ENCODE measurements around the gene TFCP2L1. TPM values are rescaled to one million over a fixed set of nuclear protein-coding genes. Genes with fewer than 3 reads are reported as not detected.
"Not testable (repeated sequence)": the region's sequence is repeated elsewhere in the genome, so short reads cannot be mapped to it uniquely, and the experiment has no call there.

TFCP2L1 gene
- total RNA-seq, 1 donor from 2014 or later, result 0.54 TPM

DNA sequence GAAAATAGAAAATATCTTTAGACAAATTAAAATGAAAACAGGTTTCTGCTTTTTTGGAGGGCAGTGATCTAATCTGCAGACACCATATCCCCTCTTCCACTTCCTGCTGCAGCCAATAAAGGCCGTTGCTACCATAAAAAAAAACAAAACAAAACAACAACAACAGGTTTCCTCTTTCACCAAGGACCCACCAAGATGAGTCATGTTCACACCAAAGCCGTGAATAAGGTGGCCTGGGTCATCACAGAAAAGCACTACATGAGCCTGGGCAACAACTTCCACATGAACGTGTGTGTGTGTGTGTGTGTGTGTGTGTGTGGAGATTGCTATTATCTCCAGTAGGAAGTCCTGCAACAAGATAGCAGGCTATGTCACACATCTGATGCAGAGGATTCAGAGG is 24.8 kb upstream of the TFCP2L1 start:
- no peak overlapping the region for H3K4me3 Mint-ChIP-seq
- H3K4me1 Mint-ChIP-seq, result no peaks in the 10 kb centered on the region
- H3K36me3 Mint-ChIP-seq, result no peaks in the 10 kb centered on the region
- TF ChIP-seq, protein P1, sequence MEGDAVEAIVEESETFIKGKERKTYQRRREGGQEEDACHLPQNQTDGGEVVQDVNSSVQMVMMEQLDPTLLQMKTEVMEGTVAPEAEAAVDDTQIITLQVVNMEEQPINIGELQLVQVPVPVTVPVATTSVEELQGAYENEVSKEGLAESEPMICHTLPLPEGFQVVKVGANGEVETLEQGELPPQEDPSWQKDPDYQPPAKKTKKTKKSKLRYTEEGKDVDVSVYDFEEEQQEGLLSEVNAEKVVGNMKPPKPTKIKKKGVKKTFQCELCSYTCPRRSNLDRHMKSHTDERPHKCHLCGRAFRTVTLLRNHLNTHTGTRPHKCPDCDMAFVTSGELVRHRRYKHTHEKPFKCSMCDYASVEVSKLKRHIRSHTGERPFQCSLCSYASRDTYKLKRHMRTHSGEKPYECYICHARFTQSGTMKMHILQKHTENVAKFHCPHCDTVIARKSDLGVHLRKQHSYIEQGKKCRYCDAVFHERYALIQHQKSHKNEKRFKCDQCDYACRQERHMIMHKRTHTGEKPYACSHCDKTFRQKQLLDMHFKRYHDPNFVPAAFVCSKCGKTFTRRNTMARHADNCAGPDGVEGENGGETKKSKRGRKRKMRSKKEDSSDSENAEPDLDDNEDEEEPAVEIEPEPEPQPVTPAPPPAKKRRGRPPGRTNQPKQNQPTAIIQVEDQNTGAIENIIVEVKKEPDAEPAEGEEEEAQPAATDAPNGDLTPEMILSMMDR (IDR thresholded peaks at IDR 0.05; ENCODE audit: unreplicated experiment), result no peak
- H3K27me3 Mint-ChIP-seq (ENCODE audit: low read depth), result peaks cover 60% of the 10 kb centered on the region
- peaks cover 14% of the 10 kb centered on the region for H3K9me3 Mint-ChIP-seq
- DNase-seq (ENCODE audit: low spot score in 2 of 2, unreplicated experiment in 2 of 2), result no peak
- no peak overlapping the region for H3K27ac Mint-ChIP-seq

DNA sequence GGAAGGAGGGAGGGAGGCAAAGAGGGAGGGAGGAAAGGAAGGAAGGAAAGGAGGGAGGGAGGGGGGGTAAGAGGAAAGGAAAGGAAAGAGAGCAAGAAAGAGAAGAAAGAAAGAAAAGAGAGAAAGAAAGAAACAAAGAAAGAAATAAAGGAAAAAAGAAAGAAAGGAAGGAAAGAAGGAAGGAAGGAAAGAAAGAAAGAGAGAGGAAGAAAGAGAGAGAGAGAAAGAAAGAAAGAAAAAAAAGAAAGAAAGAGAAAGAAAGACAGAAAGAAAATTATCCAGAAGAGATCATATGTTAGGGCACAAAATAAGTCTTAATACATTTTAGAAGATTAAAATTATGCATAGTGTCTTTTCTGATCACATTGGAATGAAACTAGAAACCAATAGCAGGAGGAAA is 24.3 kb upstream of the TFCP2L1 start:
- no peak for DNase-seq (ENCODE audit: low spot score in 2 of 2, unreplicated experiment in 2 of 2)
- Mint-ChIP-seq H3K27me3 (ENCODE audit: low read depth) (peaks cover 65% of the 10 kb centered on the region), H3K27ac (no peak overlapping the region), H3K9me3 (peaks cover 14% of the 10 kb centered on the region), H3K36me3 (no peaks in the 10 kb centered on the region), H3K4me3 (no peak overlapping the region), H3K4me1 (no peaks in the 10 kb centered on the region)
- TF ChIP-seq, protein P1 (IDR thresholded peaks at IDR 0.05; ENCODE audit: unreplicated experiment), result no peak

DNA sequence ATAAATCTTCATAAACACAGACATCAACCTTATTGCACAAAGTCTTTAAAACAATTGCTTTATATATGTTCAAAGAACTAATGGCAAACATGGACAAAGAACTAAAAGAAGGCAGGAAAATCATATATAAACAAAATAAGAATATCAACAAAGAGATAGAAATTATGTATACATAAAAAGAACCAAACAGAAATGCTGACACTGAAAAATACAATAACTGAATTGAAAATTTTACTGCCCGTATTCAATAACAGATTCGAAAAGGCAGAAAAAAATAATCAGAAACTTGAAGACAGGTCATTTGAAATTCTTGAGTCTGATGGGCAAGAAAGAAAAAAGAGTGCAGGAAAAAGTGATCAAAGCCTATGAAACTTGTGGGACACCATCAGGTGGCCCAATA is 22.0 kb upstream of the TFCP2L1 start:
- TF ChIP-seq, protein P1 (IDR thresholded peaks at IDR 0.05; ENCODE audit: unreplicated experiment), result no peak
- H3K9me3 Mint-ChIP-seq, result peaks cover 14% of the 10 kb centered on the region
- H3K4me1 Mint-ChIP-seq, result no peaks in the 10 kb centered on the region
- no peak overlapping the region for H3K4me3 Mint-ChIP-seq
- H3K27me3 Mint-ChIP-seq (ENCODE audit: low read depth), result peaks cover 78% of the 10 kb centered on the region
- no peak for DNase-seq (ENCODE audit: low spot score in 2 of 2, unreplicated experiment in 2 of 2)
- H3K36me3 Mint-ChIP-seq, result no peaks in the 10 kb centered on the region
- H3K27ac Mint-ChIP-seq, result no peak overlapping the region

DNA sequence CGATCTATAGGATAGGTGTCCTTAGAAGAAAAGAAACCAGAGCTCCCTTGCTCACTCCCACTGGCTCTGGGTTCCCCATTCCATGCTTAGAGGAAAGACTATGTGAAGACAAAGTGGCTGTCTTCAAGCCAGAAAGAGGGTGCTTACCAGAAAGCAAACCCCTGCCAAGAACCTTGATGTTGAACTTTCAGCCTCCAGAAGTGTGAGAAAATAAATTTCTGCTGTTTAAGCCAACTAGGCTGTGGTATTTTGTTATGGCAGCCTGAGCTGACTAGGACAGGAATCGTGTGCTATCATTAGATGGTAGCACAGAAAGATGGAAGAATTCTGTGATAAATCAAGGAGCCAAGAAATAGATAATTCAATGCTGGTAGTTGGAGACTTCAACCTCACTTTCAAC is 19.9 kb upstream of the TFCP2L1 start:
- Mint-ChIP-seq H3K27me3 (ENCODE audit: low read depth) (peaks cover 67% of the 10 kb centered on the region), H3K4me1 (no peaks in the 10 kb centered on the region), H3K27ac (no peak overlapping the region), H3K9me3 (peaks cover 7% of the 10 kb centered on the region), H3K4me3 (no peak overlapping the region), H3K36me3 (no peaks in the 10 kb centered on the region)
- no peak for DNase-seq (ENCODE audit: low spot score in 2 of 2, unreplicated experiment in 2 of 2)
- TF ChIP-seq, protein P1 (IDR thresholded peaks at IDR 0.05; ENCODE audit: unreplicated experiment), result no peak

- H3K36me3 Mint-ChIP-seq, result no peaks in the 10 kb centered on the region
- H3K9me3 Mint-ChIP-seq, result peaks cover 6% of the 10 kb centered on the region
- DNase-seq (ENCODE audit: low spot score in 2 of 2, unreplicated experiment in 2 of 2), result no peak
- no peaks in the 10 kb centered on the region for H3K4me1 Mint-ChIP-seq
- peaks cover 57% of the 10 kb centered on the region for H3K27me3 Mint-ChIP-seq (ENCODE audit: low read depth)
- TF ChIP-seq, protein P1 (IDR thresholded peaks at IDR 0.05; ENCODE audit: unreplicated experiment), result no peak
- no peak overlapping the region for H3K4me3 Mint-ChIP-seq
- no peak overlapping the region for H3K27ac Mint-ChIP-seq
These were observed 18.7 kb upstream of the TFCP2L1 start for GRCh38 chr2:121303531-121304263.

GRCh38 chr2:121301190-121301589 is 16.2 kb upstream of the TFCP2L1 start:
- H3K9me3 Mint-ChIP-seq; H3K36me3 Mint-ChIP-seq; H3K4me1 Mint-ChIP-seq; H3K4me3 Mint-ChIP-seq; DNase-seq (ENCODE audit: low spot score in 2 of 2, unreplicated experiment in 2 of 2); H3K27ac Mint-ChIP-seq: not testable (repeated sequence)
- H3K27me3 Mint-ChIP-seq (ENCODE audit: low read depth), result peaks cover 42% of the 10 kb centered on the region

Measured in mesothelial cell of epicardium (in vitro differentiated cells).